Activated gamma-delta T cell (primary cell): ENCODE data around the gene INHBE.
"Not testable (repeated sequence)": the region's sequence is repeated elsewhere in the genome, so short reads cannot be mapped to it uniquely, and the experiment has no call there.

Experiments used
- DNase-seq: peaks from one replicate; lab custom pipeline; 2025; lab: John Stamatoyannopoulos, UW

INHBE gene

GRCh38 chr12:57441393-57441792, 13.7 kb upstream of the INHBE start:
- not testable (repeated sequence) for DNase-seq

- no peak for DNase-seq
Measured at GRCh38 chr12:57441846-57442427, 13.2 kb upstream of the INHBE start.

- DNase-seq: not testable (repeated sequence)
Measured at GRCh38 chr12:57444337-57444736, 10.8 kb upstream of the INHBE start.

GRCh38 chr12:57444744-57445143, 10.4 kb upstream of the INHBE start:
- DNase-seq: no peak

GRCh38 chr12:57446292-57446960, 8.7 kb upstream of the INHBE start:
- DNase-seq: no peak

GRCh38 chr12:57448669-57449068, 6.4 kb upstream of the INHBE start:
- DNase-seq: no peak

- no peak for DNase-seq
Measured at GRCh38 chr12:57449375-57449774, 5.7 kb upstream of the INHBE start.

GRCh38 chr12:57450057-57450456, 5.0 kb upstream of the INHBE start:
- no peak for DNase-seq

GRCh38 chr12:57451233-57451778, 3.8 kb upstream of the INHBE start:
- DNase-seq: no peak

GRCh38 chr12:57452181-57452936, 2.7 kb upstream of the INHBE start:
- no peak for DNase-seq

- no peak for DNase-seq
Measured at GRCh38 chr12:57452937-57453509, 2.1 kb upstream of the INHBE start.

GRCh38 chr12:57454213-57454565, 918 bp upstream of the INHBE start:
- DNase-seq: no peak

GRCh38 chr12:57455374-57456144, 452 bp downstream of the INHBE start:
- no peak for DNase-seq

GRCh38 chr12:57456145-57456700, 1.1 kb downstream of the INHBE start:
- DNase-seq: no peak

- no peak for DNase-seq
Measured at GRCh38 chr12:57456737-57457490, 1.8 kb downstream of the INHBE start.

GRCh38 chr12:57458665-57459054, 3.6 kb downstream of the INHBE start:
- no peak for DNase-seq

GRCh38 chr12:57459055-57459749, 4.1 kb downstream of the INHBE start:
- peak; percentile 57 for DNase-seq

- DNase-seq: no peak
Measured at GRCh38 chr12:57459750-57460467, 4.8 kb downstream of the INHBE start, which contains the start of gene GLI1. TSS of gene GLI1 (plus strand) at chr12:57459785. CDS start at chr12:57463692, 3,907 bp downstream.

- DNase-seq: no peak
Measured at GRCh38 chr12:57460468-57460784, 5.3 kb downstream of the INHBE start.
